Measurements from ENCODE around the gene FAM184B. TPM values are rescaled to one million over a fixed set of nuclear protein-coding genes. Genes with fewer than 3 reads are reported as not detected.

Gene FAM184B
- total RNA-seq, 2 experiments from 2014 or later, result not detected

DNA sequence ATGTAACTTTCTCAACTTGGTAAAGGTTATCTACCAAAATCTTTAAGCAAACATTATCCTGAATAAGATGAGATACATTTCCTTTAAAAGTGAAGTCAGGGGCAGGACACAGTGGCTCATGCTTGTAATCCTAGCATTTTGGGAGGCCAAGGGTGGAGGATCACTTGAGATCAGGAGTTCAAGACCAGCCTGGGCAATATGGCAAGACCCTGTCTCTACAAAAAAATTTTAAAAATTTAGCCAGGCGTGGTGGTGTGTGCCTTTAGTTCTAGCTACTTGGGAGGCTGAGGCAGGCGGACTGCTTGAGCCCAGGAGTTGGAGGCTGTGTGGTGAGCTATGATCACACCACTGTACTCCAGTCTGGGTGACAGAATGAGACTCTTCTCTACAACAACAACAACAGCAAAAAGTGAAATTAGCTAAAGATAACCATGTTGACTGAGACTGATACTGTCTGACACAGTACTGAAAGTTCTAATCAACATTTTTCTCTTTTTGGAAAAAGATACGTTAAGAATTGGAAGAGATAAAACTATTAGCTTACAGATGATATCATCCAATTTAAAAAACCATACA lies 24.2 kb upstream of the FAM184B start:
- ChIA-PET CTCF (no interaction called here), POLR2A (no interaction called here)
- H3K27ac Mint-ChIP-seq, result no peak overlapping the region
- peaks cover 36% of the 10 kb centered on the region for H3K4me1 Mint-ChIP-seq
- H3K36me3 Mint-ChIP-seq (ENCODE audit: low read depth), result peaks cover 64% of the 10 kb centered on the region
- no peaks in the 10 kb centered on the region for H3K9me3 Mint-ChIP-seq
- no peaks in the 10 kb centered on the region for H3K27me3 Mint-ChIP-seq
- DNase-seq, result no peak
- H3K4me3 Mint-ChIP-seq, result no peak overlapping the region

DNA sequence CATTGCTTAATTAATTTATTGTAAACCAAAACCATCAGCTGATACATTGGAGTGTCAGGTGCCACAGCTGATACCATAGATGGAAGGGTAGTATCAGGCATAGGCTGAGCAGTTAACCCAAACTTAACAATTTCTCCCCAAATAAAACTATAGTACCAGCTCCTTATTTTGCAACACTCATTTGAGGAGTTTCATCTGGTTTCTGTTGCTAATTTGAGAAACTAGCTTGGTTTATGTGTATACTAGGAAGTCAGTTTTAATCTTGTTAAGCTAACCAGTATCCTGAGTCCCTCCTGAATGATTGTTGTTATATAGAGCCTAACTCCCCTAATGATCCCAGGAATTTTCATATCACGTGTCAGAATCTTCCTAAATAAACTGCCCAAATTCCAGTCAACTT lies 16.4 kb upstream of the FAM184B start:
- H3K27me3 Mint-ChIP-seq, result no peaks in the 10 kb centered on the region
- no peak for DNase-seq
- no peaks in the 10 kb centered on the region for H3K9me3 Mint-ChIP-seq
- H3K27ac Mint-ChIP-seq, result no peak overlapping the region
- no peak overlapping the region for H3K4me3 Mint-ChIP-seq
- peaks cover 54% of the 10 kb centered on the region for H3K36me3 Mint-ChIP-seq (ENCODE audit: low read depth)
- POLR2A ChIA-PET, result no interaction called here
- CTCF ChIA-PET, result interaction anchor here (1.1 to 1.3 kb wide), 2 partner anchors 13 to 25 kb away, joined by 3 to 6 read pairs; partner anchors contain the start of genes DCAF16 and NCAPG
- peaks cover 4% of the 10 kb centered on the region for H3K4me1 Mint-ChIP-seq

DNA sequence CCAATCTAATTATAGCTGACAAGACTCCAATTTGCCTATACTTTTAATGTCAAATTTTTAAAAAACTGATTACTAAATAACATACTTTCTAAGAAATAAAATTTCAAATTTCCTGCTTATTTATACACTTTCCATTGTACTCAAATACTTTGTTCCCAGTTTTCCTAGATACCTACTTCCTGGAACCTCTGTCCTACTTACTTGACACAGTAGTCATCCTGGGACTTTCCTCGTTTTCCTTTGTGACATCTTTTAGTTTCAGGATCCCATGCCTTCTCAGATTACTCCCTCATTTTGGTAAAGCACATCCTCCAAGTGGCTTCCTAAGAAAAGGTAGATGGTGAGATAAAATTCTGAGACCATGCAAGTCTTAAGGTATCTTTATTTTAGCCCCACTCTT lies 13.3 kb upstream of the FAM184B start:
- CTCF ChIA-PET, result no interaction called here

DNA sequence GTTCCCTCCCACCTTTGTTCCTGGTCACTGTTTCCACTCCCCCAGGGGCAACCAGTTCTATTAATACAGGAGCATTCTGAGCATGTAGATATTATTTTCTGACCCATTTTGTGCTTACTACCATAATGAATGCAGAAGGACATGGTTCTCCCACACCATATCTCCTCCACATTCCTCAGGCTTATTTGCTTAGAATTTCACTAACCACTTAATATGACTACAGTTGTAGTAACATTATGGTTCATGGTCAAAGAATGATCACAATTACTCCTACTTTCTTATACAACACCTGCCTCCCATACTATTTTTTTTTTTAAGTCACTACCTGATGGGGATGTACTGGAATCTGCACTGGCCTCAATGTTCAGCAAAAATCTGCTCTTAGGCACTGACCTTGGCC lies 7.5 kb upstream of the FAM184B start:
- DNase-seq, result no peak
- no peak overlapping the region for H3K27ac Mint-ChIP-seq
- peaks cover 25% of the 10 kb centered on the region for H3K36me3 Mint-ChIP-seq (ENCODE audit: low read depth)
- H3K27me3 Mint-ChIP-seq, result peaks cover 5% of the 10 kb centered on the region
- POLR2A ChIA-PET, result no interaction called here
- H3K4me1 Mint-ChIP-seq, result peaks cover 7% of the 10 kb centered on the region
- no peaks in the 10 kb centered on the region for H3K9me3 Mint-ChIP-seq
- CTCF ChIA-PET, result no interaction called here
- no peak overlapping the region for H3K4me3 Mint-ChIP-seq

More for the DNA sequence above, 13.3 kb upstream of the FAM184B start:
- Mint-ChIP-seq H3K4me1 (peaks cover 2% of the 10 kb centered on the region), H3K27me3 (no peaks in the 10 kb centered on the region), H3K27ac (no peak overlapping the region), H3K36me3 (ENCODE audit: low read depth) (peaks cover 49% of the 10 kb centered on the region), H3K9me3 (no peaks in the 10 kb centered on the region), H3K4me3 (no peak overlapping the region)
- DNase-seq, result no peak
- POLR2A ChIA-PET, result no interaction called here

DNA sequence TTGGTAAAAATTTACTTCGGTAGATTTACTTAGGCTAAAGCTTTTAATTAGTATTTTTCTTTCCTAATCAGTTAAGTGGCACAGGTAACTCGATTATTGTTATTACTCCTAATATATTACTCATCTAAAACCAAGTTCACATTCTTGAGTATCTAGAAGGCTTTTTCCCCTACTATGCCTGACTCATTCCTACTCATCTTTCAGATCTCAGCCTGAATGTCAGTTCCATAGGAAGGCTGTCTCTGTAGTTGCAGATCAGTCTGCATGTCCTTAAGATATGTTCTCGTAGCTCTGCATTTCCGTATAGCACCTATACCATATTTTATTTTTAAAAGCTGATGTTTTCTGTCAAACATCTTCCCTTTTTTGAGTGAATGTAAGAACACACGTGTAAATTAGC lies 5.9 kb upstream of the FAM184B start:
- Mint-ChIP-seq H3K9me3 (no peaks in the 10 kb centered on the region), H3K36me3 (ENCODE audit: low read depth) (peaks cover 15% of the 10 kb centered on the region), H3K4me3 (no peak overlapping the region), H3K27me3 (peaks cover 14% of the 10 kb centered on the region), H3K4me1 (peaks cover 7% of the 10 kb centered on the region), H3K27ac (no peak overlapping the region)
- CTCF ChIA-PET, result interaction anchor here (0.6 to 0.7 kb wide), 3 partner anchors 37 to 800 kb away, joined by 4 read pairs; no protein-coding TSS in a partner anchor
- POLR2A ChIA-PET, result no interaction called here
- DNase-seq, result no peak

DNA sequence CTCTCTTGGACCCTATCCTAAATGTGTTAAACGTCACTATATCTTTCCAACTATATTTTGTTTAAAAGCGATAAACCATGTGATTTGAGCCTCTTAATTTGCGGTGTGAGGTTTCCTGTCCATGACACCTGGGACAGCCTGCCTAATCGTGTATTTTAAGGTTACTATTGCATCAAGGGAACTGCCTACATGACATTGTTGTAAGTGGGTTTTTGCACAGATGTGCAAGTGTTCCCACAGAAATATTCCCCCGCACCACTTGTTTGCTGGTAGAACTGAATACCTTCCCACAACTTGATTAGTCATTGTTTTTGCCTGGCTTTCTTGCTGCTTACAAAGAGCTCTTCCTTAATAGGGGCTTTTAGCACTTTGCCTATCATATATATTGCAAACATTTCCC lies 5.1 kb upstream of the FAM184B start:
- Mint-ChIP-seq H3K4me3 (no peak overlapping the region), H3K36me3 (ENCODE audit: low read depth) (peaks cover 13% of the 10 kb centered on the region)
- CTCF ChIA-PET, result no interaction called here

DNA sequence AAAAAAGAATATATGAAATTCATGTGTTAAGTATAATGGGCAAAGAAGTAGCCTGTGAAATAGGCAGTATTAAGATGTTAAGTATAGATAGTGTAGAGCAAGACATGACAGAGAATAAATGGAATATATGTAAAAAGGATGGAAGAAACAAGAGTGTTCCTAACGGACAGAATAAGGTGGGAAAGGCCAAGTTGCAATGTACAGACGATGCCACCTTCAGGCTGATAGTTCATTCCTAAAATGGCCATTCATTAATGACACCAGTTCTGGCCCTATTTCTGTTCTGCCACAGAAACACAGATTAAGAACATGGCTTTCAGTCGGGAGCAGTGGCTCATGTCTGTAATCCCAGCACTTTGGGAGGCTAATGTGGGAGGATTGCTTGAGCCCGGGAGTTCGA lies 4.4 kb upstream of the FAM184B start:
- ChIA-PET POLR2A (no interaction called here), CTCF (no interaction called here)
- Mint-ChIP-seq H3K4me3 (no peak overlapping the region), H3K36me3 (ENCODE audit: low read depth) (peaks cover 7% of the 10 kb centered on the region), H3K4me1 (peaks cover 14% of the 10 kb centered on the region), H3K27me3 (peaks cover 26% of the 10 kb centered on the region), H3K27ac (no peak overlapping the region), H3K9me3 (no peaks in the 10 kb centered on the region)
- DNase-seq, result no peak

More for the DNA sequence above, 5.1 kb upstream of the FAM184B start:
- Mint-ChIP-seq H3K9me3 (no peaks in the 10 kb centered on the region), H3K4me1 (peaks cover 12% of the 10 kb centered on the region), H3K27ac (no peak overlapping the region), H3K27me3 (peaks cover 22% of the 10 kb centered on the region)
- DNase-seq, result no peak
- POLR2A ChIA-PET, result no interaction called here

DNA sequence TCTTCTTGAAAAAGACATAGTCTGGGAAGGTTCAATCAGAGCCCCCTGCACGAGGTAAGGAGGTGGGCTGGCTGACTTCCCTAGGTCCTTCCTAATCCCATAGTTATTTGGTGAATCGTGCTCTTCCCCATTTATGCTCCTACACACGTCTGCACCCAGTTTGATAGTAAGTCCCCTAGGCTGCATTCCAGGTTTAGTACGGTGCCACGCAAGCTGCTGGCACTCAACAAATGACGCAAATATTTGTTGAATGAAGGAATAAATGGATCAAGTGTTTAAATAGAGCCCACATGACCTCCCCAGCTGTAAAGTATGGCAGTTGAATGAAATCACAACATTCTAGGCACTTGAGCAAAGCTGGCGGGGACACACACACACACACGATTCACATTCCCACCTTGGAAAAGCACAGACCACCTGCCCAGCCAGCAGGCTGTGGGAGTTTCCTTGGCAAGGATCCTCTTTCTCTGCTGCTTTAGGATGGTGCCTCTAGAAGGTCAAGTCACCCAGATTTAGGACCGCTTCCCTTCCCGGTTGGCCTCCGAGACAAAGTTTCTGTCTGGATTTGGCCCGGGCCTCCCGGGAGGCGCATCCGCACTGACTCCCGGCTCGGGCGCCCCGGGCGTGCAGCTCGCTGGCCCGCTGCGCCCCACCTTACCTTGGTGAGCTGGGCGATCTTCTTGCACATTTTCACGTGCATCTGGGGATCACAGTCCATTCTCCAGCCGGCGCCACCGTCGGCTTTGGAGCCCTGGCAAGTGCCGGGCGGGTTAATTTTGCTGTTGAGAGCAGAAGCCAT lies 721 bp downstream of the FAM184B start:
- DNase-seq, result no peak
- Mint-ChIP-seq H3K4me1 (peaks cover 7% of the 10 kb centered on the region), H3K27me3 (peaks cover 51% of the 10 kb centered on the region), H3K27ac (no peak overlapping the region), H3K9me3 (no peaks in the 10 kb centered on the region), H3K36me3 (ENCODE audit: low read depth) (peaks cover 4% of the 10 kb centered on the region), H3K4me3 (no peak overlapping the region)
- POLR2A ChIA-PET, result no interaction called here
- CTCF ChIA-PET, result no interaction called here

DNA sequence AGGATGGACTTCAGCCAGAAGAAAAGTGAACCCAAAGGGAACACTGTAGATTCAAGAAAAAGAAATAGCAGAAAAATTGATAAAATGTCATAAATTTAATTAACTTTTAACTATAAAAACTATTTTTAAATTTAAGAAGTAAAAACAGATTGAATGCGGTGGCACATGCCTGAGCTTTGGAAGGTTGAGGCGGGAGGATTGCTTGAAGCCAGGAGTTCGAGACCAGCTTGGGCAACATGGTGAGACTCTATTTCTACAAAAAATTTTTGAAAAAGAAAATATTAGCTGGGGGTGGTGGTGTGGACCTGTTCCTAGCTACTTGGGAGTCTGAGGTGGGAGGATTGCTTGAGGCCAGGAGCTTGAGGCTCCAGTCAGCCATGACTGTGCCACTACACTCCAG lies 3.0 kb downstream of the FAM184B start:
- POLR2A ChIA-PET, result no interaction called here
- no peak overlapping the region for H3K27ac Mint-ChIP-seq
- DNase-seq, result no peak
- CTCF ChIA-PET, result interaction anchor here (1.0 kb wide), 1 partner anchor 12 kb away, joined by 3 read pairs; no protein-coding TSS in a partner anchor
- H3K4me3 Mint-ChIP-seq, result no peak overlapping the region
- H3K36me3 Mint-ChIP-seq (ENCODE audit: low read depth), result peaks cover 4% of the 10 kb centered on the region
- peaks cover 7% of the 10 kb centered on the region for H3K4me1 Mint-ChIP-seq
- peaks cover 50% of the 10 kb centered on the region for H3K27me3 Mint-ChIP-seq
- H3K9me3 Mint-ChIP-seq, result no peaks in the 10 kb centered on the region

DNA sequence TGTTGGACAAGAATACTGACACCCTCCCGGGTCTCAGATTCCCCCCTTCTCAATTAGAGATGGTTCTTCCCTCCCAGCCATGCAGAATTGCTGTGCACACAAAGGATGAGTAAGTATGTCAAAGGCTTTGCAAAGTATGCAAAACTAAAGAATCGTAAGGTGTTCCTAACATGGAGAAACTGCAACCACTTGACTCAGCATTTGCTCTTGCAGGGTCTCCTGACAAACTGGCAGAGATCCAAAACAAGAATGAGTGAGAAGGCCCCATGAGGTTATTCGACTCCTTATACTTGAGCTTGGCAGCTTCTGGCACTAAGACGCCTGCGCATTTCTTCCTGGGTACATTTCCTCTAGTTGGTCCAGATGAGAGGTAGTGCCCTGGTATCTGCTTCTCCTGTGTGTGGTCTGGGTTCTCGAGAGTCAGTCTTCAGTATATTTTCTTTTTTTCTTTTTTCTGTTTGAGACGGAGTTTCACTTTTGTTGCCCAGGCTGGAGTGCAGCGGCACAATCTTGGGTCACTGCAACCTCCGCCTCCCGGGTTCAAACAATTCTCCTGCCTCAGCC lies 8.2 kb downstream of the FAM184B start:
- CTCF ChIA-PET, result interaction anchor here (0.6 kb wide), 1 partner anchor 25 kb away, joined by 3 read pairs; no protein-coding TSS in a partner anchor
- Mint-ChIP-seq H3K27me3 (peaks cover 7% of the 10 kb centered on the region), H3K4me1 (no peaks in the 10 kb centered on the region)

DNA sequence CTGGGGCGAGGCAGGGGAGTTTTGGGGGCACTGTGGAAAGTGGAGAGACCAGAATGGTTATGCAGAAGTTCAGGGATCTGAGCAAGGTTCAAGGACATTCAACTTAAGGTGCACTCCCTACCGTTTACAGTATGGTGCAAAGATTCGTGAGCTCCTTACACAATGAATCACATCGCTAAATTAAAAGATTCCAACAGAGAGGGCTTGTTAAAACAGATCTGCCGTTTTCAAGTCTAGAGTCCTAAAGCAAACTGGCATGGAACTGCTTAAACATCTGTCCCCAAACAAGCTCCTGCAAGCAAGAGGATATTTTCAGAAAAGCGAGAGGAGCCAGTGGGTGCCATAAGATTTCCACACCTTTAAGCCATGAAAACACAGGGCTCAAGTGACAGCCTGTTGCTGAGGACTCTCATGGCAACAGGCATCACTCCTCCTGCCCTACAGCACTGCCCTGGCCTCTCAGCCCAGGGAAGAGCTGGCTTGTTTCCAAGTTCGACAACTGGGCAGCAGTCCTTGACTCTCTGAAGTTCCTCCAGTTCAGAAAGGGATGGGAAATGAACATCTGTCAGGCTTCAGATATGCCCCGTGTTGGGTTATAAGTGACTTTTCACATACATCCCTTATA lies 10.0 kb downstream of the FAM184B start:
- ChIA-PET CTCF (no interaction called here), POLR2A (no interaction called here)
- H3K4me1 Mint-ChIP-seq, result no peaks in the 10 kb centered on the region
- H3K36me3 Mint-ChIP-seq (ENCODE audit: low read depth), result no peaks in the 10 kb centered on the region
- no peaks in the 10 kb centered on the region for H3K9me3 Mint-ChIP-seq
- no peak for DNase-seq
- no peak overlapping the region for H3K4me3 Mint-ChIP-seq
- H3K27ac Mint-ChIP-seq, result no peak overlapping the region
- H3K27me3 Mint-ChIP-seq, result no peaks in the 10 kb centered on the region

More for the DNA sequence above, 8.2 kb downstream of the FAM184B start:
- POLR2A ChIA-PET, result no interaction called here
- H3K27ac Mint-ChIP-seq, result no peak overlapping the region
- H3K36me3 Mint-ChIP-seq (ENCODE audit: low read depth), result no peaks in the 10 kb centered on the region
- no peaks in the 10 kb centered on the region for H3K9me3 Mint-ChIP-seq
- no peak overlapping the region for H3K4me3 Mint-ChIP-seq
- DNase-seq, result no peak

DNA sequence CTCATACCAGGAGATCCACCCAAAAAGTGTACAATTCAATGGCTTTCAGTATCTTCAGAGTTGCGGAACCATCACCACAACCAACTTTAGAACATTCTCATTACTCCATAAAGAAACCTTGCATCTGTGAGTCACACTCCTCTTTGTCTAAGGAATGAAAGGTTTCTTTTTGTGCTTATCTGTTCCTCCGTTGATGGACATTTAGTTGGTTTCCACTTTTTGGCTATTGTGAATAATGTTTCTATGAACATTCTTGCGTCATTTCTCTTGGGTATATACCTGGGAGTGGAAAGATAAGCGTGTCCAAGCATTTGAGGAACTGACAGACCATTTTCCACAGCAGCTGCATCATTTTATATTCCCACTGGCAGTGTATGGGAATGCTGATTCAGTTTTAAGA lies 10.6 kb downstream of the FAM184B start:
- Mint-ChIP-seq H3K36me3 (ENCODE audit: low read depth) (peaks cover under 1% of the 10 kb centered on the region), H3K4me1 (peaks cover 2% of the 10 kb centered on the region), H3K27ac (no peak overlapping the region), H3K4me3 (no peak overlapping the region), H3K9me3 (peaks cover 3% of the 10 kb centered on the region), H3K27me3 (no peaks in the 10 kb centered on the region)
- POLR2A ChIA-PET, result no interaction called here
- CTCF ChIA-PET, result no interaction called here
- no peak for DNase-seq
